PC-3 (cell line): ENCODE data around the gene SARDH. TPM values are rescaled to one million over a fixed set of nuclear protein-coding genes. Genes with fewer than 3 reads are reported as not detected.
"Not testable (repeated sequence)": the region's sequence is repeated elsewhere in the genome, so short reads cannot be mapped to it uniquely, and the experiment has no call there.

Experiments used
- ATAC-seq: fragments of 200-7000 bp; cut with Tn5 transposase; 2 replicates; pipeline ENCODE4 v1.9.1; 2020; ENCODE audit warnings: mild to moderate bottlenecking, moderate library complexity
- BruUV-seq: library from RNA; stranded (reverse); fragments of 400-500 nt; replicated peaks from 2 replicates; lab custom pipeline; 2021; lab: Mats Ljungman, UMichigan
- CTCF ChIA-PET: fragments of 300-600 bp; sonication (Branson Sonifier 250); formaldehyde crosslinking; loops from one replicate; lab custom pipeline; 2022; ENCODE audit warnings: antibody characterized with exemption; lab: Charles Lee
- POLR2A ChIA-PET: fragments of 300-600 bp; sonication (Branson Sonifier 250); formaldehyde crosslinking; loops from one replicate; lab custom pipeline; 2022; ENCODE audit warnings: antibody characterized with exemption; ENCODE audit not compliant: unreplicated experiment; lab: Charles Lee
- DNase-seq: peaks from one replicate; pipeline ENCODE4 v3.0.0-alpha.2; 2015
- H2AFZ ChIP-seq: fragments of 300-600 bp; sonication (generic); 2 replicates; pipeline ENCODE4 v1.6.0; 2016; ENCODE audit warnings: antibody characterized with exemption, low read length
- H3F3A ChIP-seq: fragments of 300-600 bp; sonication (generic); one replicate; pipeline ENCODE4 v1.6.0; 2017; ENCODE audit warnings: antibody characterized with exemption, low read length, control low read depth, mild to moderate bottlenecking; ENCODE audit not compliant: unreplicated experiment
- H3K27ac ChIP-seq: fragments of 300-600 bp; sonication (generic); 2 replicates; pipeline ENCODE4 v1.5.1; 2016; ENCODE audit warnings: mild to moderate bottlenecking, low read length
- H3K27me3 ChIP-seq: fragments of 300-600 bp; sonication (generic); 2 replicates; pipeline ENCODE4 v1.6.1; 2016; ENCODE audit warnings: low read length, mixed read lengths
- H3K36me3 ChIP-seq: fragments of 300-600 bp; sonication (generic); 2 replicates; pipeline ENCODE4 v1.6.1; 2016; ENCODE audit warnings: low read depth, mixed run types, low read length, mixed read lengths
- H3K4me1 ChIP-seq: fragments of 300-600 bp; sonication (generic); 2 replicates; pipeline ENCODE4 v1.5.1; 2016; ENCODE audit warnings: low read length; ENCODE audit not compliant: insufficient read depth
- H3K4me2 ChIP-seq: fragments of 300-600 bp; sonication (generic); 2 replicates; pipeline ENCODE4 v1.6.0; 2016; ENCODE audit warnings: low read length
- H3K4me3 ChIP-seq: fragments of 300-600 bp; sonication (generic); 2 replicates; pipeline ENCODE4 v1.5.1; 2016; ENCODE audit warnings: mild to moderate bottlenecking, low read length, mixed read lengths
- H3K79me2 ChIP-seq: fragments of 300-600 bp; sonication (generic); 2 replicates; pipeline ENCODE4 v1.6.1; 2017; ENCODE audit warnings: low read length, mixed read lengths
- H3K9ac ChIP-seq: fragments of 300-600 bp; sonication (generic); 2 replicates; pipeline ENCODE4 v1.6.0; 2016; ENCODE audit warnings: mild to moderate bottlenecking, low read length
- H3K9me2 ChIP-seq: fragments of 300-600 bp; sonication (generic); replicated peaks from 2 replicates; pipeline ENCODE4 v1.6.1; 2016; ENCODE audit warnings: mixed run types, low read length, mixed read lengths
- H3K9me3 ChIP-seq: fragments of 300-600 bp; sonication (generic); 2 replicates; pipeline ENCODE4 v1.6.1; 2016; ENCODE audit warnings: low read length, mixed read lengths
- H4K20me1 ChIP-seq: fragments of 300-600 bp; sonication (generic); 2 replicates; pipeline ENCODE4 v1.6.1; 2016; ENCODE audit warnings: low read length, mixed read lengths
- EZH2 ChIP-seq: fragments of 300-600 bp; sonication (generic); IDR thresholded peaks from one replicate; pipeline ENCODE4 v1.6.1; 2017; ENCODE audit warnings: antibody characterized with exemption, mild to moderate bottlenecking, low read length; ENCODE audit not compliant: unreplicated experiment
- EZH2phosphoT487 ChIP-seq: fragments of 300-600 bp; sonication (generic); IDR thresholded peaks from 2 replicates; pipeline ENCODE4 v1.6.1; 2018; ENCODE audit warnings: mild to moderate bottlenecking, antibody characterized with exemption, low read length, borderline replicate concordance
- intact Hi-C: fragments of 100-400 bp; cut with micrococcal nuclease; formaldehyde crosslinking; loops from 2 replicates; pipeline ENCODE4 v1.9.0; 2023
- total RNA-seq: library from RNA; depleted of rRNA; stranded (reverse); fragments of >200 nt; gene quantifications from 2 replicates; pipeline ENCODE4 v1.2.3, GENCODE V29; 2014
- TF ChIP-seq, protein P1 (sequence below): fragments of 300-600 bp; sonication (generic); conservative IDR thresholded peaks from 2 replicates; pipeline ENCODE4 v1.5.1; 2017; ENCODE audit warnings: antibody characterized with exemption, low read depth, mild to moderate bottlenecking, low read length

Gene SARDH
- total RNA-seq, 1 experiment from 2014 or later = 3.4 TPM

DNA sequence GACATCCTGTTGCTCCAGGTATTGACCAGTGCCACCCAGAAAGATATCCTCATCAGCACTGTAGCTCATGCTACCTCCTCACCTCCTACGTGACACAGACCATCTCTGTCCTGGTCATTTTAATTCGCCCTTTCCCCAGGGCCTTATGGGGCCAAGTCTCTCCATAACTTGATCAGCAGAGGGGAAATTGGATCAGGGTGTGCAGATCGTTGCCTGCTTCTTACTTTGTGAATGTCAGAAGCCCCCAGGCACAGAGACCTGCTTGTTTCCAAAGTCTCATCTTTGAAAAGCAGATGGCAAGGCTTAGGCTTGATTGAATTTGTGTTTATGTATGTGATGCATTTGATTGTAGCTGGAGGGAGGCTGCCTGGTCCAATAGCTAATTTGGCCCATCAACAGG lies 110.8 kb downstream of the SARDH start:
- H4K20me1 ChIP-seq = no peaks in the 10 kb centered on the region
- H2AFZ ChIP-seq = no peak overlapping the region
- H3K9ac ChIP-seq = no peak overlapping the region
- ATAC-seq (no peak), DNase-seq (no peak)
- H3K4me3 ChIP-seq = no peak overlapping the region
- intact Hi-C loops = no loop called here
- no peaks in the 10 kb centered on the region for H3K9me3 ChIP-seq
- no peak overlapping the region for H3K4me2 ChIP-seq
- H3K79me2 ChIP-seq = no peaks in the 10 kb centered on the region
- ChIA-PET CTCF (no interaction called here), POLR2A (no interaction called here)
- TF ChIP-seq, protein P1, sequence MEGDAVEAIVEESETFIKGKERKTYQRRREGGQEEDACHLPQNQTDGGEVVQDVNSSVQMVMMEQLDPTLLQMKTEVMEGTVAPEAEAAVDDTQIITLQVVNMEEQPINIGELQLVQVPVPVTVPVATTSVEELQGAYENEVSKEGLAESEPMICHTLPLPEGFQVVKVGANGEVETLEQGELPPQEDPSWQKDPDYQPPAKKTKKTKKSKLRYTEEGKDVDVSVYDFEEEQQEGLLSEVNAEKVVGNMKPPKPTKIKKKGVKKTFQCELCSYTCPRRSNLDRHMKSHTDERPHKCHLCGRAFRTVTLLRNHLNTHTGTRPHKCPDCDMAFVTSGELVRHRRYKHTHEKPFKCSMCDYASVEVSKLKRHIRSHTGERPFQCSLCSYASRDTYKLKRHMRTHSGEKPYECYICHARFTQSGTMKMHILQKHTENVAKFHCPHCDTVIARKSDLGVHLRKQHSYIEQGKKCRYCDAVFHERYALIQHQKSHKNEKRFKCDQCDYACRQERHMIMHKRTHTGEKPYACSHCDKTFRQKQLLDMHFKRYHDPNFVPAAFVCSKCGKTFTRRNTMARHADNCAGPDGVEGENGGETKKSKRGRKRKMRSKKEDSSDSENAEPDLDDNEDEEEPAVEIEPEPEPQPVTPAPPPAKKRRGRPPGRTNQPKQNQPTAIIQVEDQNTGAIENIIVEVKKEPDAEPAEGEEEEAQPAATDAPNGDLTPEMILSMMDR = no peak
- no peak for TF ChIP-seq EZH2
- no peak for TF ChIP-seq EZH2phosphoT487
- H3F3A ChIP-seq = no peaks in the 10 kb centered on the region
- no peaks in the 10 kb centered on the region for H3K36me3 ChIP-seq
- H3K4me1 ChIP-seq = no peaks in the 10 kb centered on the region
- H3K9me2 ChIP-seq = no peaks in the 10 kb centered on the region
- no TSS peak for BruUV-seq
- H3K27ac ChIP-seq = no peak overlapping the region
- H3K27me3 ChIP-seq = peaks cover 23% of the 10 kb centered on the region

DNA sequence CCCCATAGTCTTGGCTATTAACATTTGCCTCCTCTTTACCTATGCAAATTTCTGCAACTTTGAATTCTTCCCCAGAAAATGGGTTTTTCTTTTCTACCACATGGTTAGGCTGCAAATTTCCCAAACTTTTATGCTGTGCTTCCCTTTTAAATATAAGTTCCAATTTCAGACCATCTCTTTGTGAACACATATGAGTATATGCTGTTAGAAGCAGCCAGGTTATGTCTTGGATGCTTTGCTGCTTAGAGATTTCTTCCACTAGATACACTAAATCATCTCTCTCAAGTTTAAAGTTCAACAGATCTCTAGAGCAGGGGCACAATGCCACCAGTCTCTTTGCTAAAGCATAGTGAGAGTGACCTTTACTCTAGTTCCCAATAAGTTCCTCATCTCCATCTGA lies 112.1 kb downstream of the SARDH start:
- H2AFZ ChIP-seq, DNase-seq, H3K79me2 ChIP-seq, H3K9me2 ChIP-seq, H3K4me1 ChIP-seq, H3K9me3 ChIP-seq, intact Hi-C loops, CTCF ChIA-PET, H3K36me3 ChIP-seq, H3K4me3 ChIP-seq, ATAC-seq, H3K9ac ChIP-seq, H3K27ac ChIP-seq, H3F3A ChIP-seq, BruUV-seq, POLR2A ChIA-PET, H3K4me2 ChIP-seq, H4K20me1 ChIP-seq: not testable (repeated sequence)
- H3K27me3 ChIP-seq = peaks cover 35% of the 10 kb centered on the region

DNA sequence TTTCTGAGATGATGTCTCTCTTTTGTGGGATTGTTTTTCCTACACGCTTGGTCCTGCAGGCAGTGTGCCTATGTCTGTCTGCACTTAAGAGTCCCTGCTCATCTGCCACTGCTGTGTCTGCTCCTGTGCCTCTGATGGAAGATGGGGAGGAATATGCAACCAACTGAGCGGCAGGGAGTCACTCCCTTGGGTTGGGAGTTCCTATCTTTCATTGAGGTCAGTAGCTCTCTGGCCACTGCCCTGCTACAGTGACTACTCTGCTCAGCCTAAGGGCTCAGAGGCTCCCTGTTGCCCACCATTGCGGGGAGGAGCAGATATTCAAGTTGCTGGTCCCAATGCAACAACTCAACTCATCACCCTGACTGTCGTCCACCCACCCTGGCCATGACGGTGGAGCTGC lies 115.6 kb downstream of the SARDH start:
- POLR2A ChIA-PET = no interaction called here
- CTCF ChIA-PET = no interaction called here
- TF ChIP-seq EZH2 = no peak
- TF ChIP-seq, protein P1 = no peak
- TF ChIP-seq EZH2phosphoT487 = no peak
- H3K27ac ChIP-seq = no peak overlapping the region
- intact Hi-C loops = no loop called here
- no peaks in the 10 kb centered on the region for H3K4me1 ChIP-seq
- no peaks in the 10 kb centered on the region for H3F3A ChIP-seq
- no peaks in the 10 kb centered on the region for H3K9me3 ChIP-seq
- no peak overlapping the region for H3K9ac ChIP-seq
- H3K4me2 ChIP-seq = no peak overlapping the region
- no TSS peak for BruUV-seq
- H2AFZ ChIP-seq = no peak overlapping the region
- H3K36me3 ChIP-seq = no peaks in the 10 kb centered on the region
- H4K20me1 ChIP-seq = no peaks in the 10 kb centered on the region
- H3K27me3 ChIP-seq = peaks cover 53% of the 10 kb centered on the region
- H3K79me2 ChIP-seq = no peaks in the 10 kb centered on the region
- ATAC-seq (no peak), DNase-seq (no peak)
- no peak overlapping the region for H3K4me3 ChIP-seq
- H3K9me2 ChIP-seq = no peaks in the 10 kb centered on the region
